Vagina (tissue), 2 donors: ENCODE results near the gene SCAMP3. TPM values are rescaled to one million over a fixed set of nuclear protein-coding genes. Genes with fewer than 3 reads are reported as not detected.
"Not testable (repeated sequence)": the region's sequence is repeated elsewhere in the genome, so short reads cannot be mapped to it uniquely, and the experiment has no call there.

Experiments used
- DNase-seq, 2 donors: peaks; one replicate each; pipeline ENCODE4 v3.0.0-alpha.2; 2017; ENCODE audit errors: extremely low spot score in 2 of 2
- H3K27ac ChIP-seq: fragments of 200-600 bp; sonication (generic); one replicate; pipeline ENCODE4 v1.5.1; 2019
- H3K27me3 ChIP-seq: fragments of 200-600 bp; sonication (generic); one replicate; pipeline ENCODE4 v1.5.1; 2019
- H3K36me3 ChIP-seq, 2 donors: fragments of 200-600 bp; sonication (generic); one replicate each; pipeline ENCODE4 v1.5.1; 2017 to 2019
- H3K4me1 ChIP-seq: fragments of 200-600 bp; sonication (generic); one replicate; pipeline ENCODE4 v1.5.1; 2019
- H3K4me3 ChIP-seq, 2 donors: fragments of 200-600 bp; sonication (generic); 1 replicate in 1 of 2; 2 replicates in 1 of 2; pipeline ENCODE4 v1.5.1; 2016 to 2019
- H3K9me3 ChIP-seq: fragments of 200-600 bp; sonication (generic); one replicate; pipeline ENCODE4 v1.5.1; 2019
- CTCF ChIP-seq, 3 experiments: fragments of 450-650 bp in 2 of 3; fragments of 200-600 bp in 1 of 3; sonication (generic) in 1 of 3; IDR thresholded peaks; one replicate each; pipeline ENCODE4 v1.5.1; 2017 to 2019; ENCODE audit warnings: antibody characterized with exemption in 3 of 3, mild to moderate bottlenecking in 2 of 3, moderate library complexity in 2 of 3
- POLR2A ChIP-seq, 2 donors: fragments of 450-650 bp; IDR thresholded peaks; one replicate each; pipeline ENCODE4 v1.6.1; 2017; ENCODE audit warnings: antibody characterized with exemption in 2 of 2, mild to moderate bottlenecking in 2 of 2, moderate library complexity in 2 of 2
- POLR2AphosphoS5 ChIP-seq, 2 donors: sonication (generic); formaldehyde crosslinking; IDR thresholded peaks; one replicate each; pipeline ENCODE4 v1.9.0; 2017; ENCODE audit warnings: antibody characterized with exemption in 2 of 2, mild to moderate bottlenecking in 2 of 2, low read depth in 1 of 2; ENCODE audit not compliant: insufficient read depth in 1 of 2
- intact Hi-C: fragments of 100-400 bp; cut with DNase I; formaldehyde crosslinking; loops from one replicate; pipeline ENCODE4 v1.15.1; 2023
- total RNA-seq: library from RNA; depleted of rRNA; stranded (reverse); fragments of >200 nt; gene quantifications from one replicate; pipeline ENCODE4 v1.2.3, GENCODE V29; 2016

Gene SCAMP3
- total RNA-seq, 1 donor from 2014 or later: 44.7 TPM

DNA sequence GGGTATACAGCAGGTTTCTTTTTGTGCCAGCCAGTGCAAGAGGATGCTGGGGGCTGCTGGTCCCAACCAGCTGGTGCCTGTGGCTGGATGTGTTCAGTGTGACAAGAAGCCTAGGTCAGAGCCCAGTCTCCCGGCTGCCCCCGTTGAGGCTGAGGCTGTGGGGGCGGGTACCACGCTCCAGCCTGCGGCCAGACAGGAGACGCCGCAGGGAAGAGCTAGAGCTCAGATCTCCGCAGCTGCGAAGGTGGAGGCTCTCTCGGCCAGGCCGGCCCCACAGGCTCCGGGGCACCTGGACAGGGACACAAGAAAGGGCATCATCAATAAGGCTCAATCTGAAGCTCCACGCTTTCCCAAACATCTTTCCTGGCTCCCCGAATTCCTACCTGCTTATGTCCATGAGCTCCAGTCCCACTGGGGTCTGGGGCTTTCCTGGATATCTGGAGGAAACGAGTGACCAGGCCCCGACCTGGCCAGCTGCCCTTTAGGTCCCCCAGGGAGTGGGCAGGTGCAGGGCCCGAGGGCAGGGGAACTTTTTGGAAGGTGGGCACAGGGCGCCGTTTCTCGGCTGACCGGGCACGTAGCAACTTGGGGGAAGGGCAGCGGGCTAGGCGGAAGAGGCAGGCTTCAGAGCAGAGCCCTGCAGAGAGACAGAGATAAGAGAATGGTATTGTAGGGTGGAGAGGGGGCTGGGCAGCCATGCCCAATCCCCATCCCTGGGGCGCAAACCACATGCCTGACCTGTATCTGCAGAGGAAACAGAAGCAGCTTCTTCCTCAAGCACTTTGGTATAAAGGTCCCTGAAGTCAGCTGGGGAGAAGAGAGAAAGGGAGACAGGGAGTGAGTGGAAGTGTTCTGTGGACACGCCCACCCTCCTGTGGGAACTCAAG is 14.2 kb downstream of the SCAMP3 start:
- Histone ChIP-seq H3K36me3 (peaks cover 0 to 9% of the 10 kb centered on the region in 2 donors), H3K4me3 (no peak overlapping the region), H3K27me3 (no peaks in the 10 kb centered on the region), H3K27ac (no peak overlapping the region), H3K4me1 (peaks cover 23% of the 10 kb centered on the region), H3K9me3 (no peaks in the 10 kb centered on the region)
- no peak for DNase-seq
- intact Hi-C loops: no loop called here
- TF ChIP-seq POLR2AphosphoS5 (IDR thresholded peaks at IDR 0.05; ENCODE audit: insufficient read depth in 1 of 2, low read depth in 1 of 2) (no peak), POLR2A (IDR thresholded peaks at IDR 0.05) (no peak), CTCF (IDR thresholded peaks at IDR 0.05) (no peak)

- H3K36me3 ChIP-seq, H3K27ac ChIP-seq, H3K4me3 ChIP-seq, intact Hi-C loops, H3K27me3 ChIP-seq, H3K9me3 ChIP-seq, DNase-seq: not testable (repeated sequence)
- H3K4me1 ChIP-seq: peaks cover 30% of the 10 kb centered on the region
Measured at GRCh38 chr1:155246796-155247195, 15.4 kb downstream of the SCAMP3 start.

GRCh38 chr1:155245163-155245524 is 17.0 kb downstream of the SCAMP3 start:
- TF ChIP-seq CTCF (IDR thresholded peaks at IDR 0.05): no peak
- no peak for TF ChIP-seq POLR2A (IDR thresholded peaks at IDR 0.05)
- no peak for TF ChIP-seq POLR2AphosphoS5 (IDR thresholded peaks at IDR 0.05; ENCODE audit: insufficient read depth in 1 of 2, low read depth in 1 of 2)
- no peaks in the 10 kb centered on the region for H3K27me3 ChIP-seq
- no peaks in the 10 kb centered on the region for H3K9me3 ChIP-seq
- peak overlapping the region; percentile 55 to 60 for H3K4me3 ChIP-seq
- H3K4me1 ChIP-seq: peaks cover 37% of the 10 kb centered on the region
- peaks cover 0 to 9% of the 10 kb centered on the region in 2 donors for H3K36me3 ChIP-seq
- peak overlapping the region; percentile 88 for H3K27ac ChIP-seq
- DNase-seq: no peak
- intact Hi-C loops: no loop called here

DNA sequence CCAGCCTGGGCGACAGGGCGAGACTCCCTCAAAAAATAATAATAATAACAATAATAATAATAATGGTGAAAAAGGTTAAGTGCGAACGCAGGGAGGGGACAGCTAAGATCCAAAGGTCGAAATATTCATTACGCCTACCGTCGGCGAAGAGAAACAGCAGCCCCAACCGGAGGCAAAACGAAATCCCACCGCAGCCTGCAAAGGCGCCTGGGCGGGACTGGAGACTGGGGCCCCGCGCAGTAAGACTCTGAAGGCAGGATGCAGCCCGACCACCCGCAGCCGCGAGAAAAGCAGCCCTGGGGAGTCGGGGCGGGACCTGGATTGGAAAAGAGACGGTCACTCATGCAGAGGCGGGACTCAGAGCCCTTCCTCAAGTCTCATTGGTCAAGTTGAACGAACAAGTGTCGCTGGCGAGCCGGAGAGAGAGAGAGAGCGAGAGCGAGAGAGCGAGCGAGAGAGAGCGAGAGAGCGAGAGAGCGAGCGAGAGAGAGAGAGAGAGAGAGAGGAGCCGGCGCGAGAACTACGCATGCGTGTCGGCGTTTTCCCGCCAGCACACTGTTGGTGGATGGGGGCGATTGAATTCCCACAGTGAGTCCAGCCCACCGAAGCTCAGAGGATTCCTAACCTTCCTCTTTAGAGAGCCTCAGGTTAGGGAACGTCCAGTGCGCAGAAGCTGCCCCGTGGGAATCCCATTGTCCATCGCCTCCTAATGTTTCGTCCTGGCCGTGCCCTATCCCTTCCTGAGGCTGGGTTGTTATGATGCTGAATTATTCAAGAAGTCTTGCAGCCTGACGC is 17.6 kb downstream of the SCAMP3 start:
- Histone ChIP-seq H3K27me3 (no peaks in the 10 kb centered on the region), H3K27ac (peak overlapping the region; percentile 88), H3K4me3 (peak overlapping the region; percentile 55 to 60), H3K4me1 (peaks cover 38% of the 10 kb centered on the region), H3K36me3 (peaks cover 0 to 11% of the 10 kb centered on the region in 2 donors), H3K9me3 (no peaks in the 10 kb centered on the region)
- TF ChIP-seq POLR2AphosphoS5 (IDR thresholded peaks at IDR 0.05; ENCODE audit: insufficient read depth in 1 of 2, low read depth in 1 of 2): peak; percentile 96
- TF ChIP-seq POLR2A (IDR thresholded peaks at IDR 0.05): peak; percentile 11 to 73
- TF ChIP-seq CTCF (IDR thresholded peaks at IDR 0.05): peak in 2 of 3 experiments; percentile 58 to 100
- DNase-seq: peak in 1 of 2 donors; percentile 99
- intact Hi-C loops: loop anchor here (5.0 kb wide), 1 partner anchor 37 kb away; the partner anchor contains the start of genes MTX1 and THBS3

- H3K9me3 ChIP-seq: no peaks in the 10 kb centered on the region
- peak overlapping the region in 1 of 2 donors; percentile 60 for H3K4me3 ChIP-seq
- intact Hi-C loops: loop anchor here (5.0 kb wide), 1 partner anchor 36 kb away; the partner anchor contains the start of genes MTX1 and THBS3
- no peak for DNase-seq
- H3K36me3 ChIP-seq: peaks cover 0 to 17% of the 10 kb centered on the region in 2 donors
- H3K27me3 ChIP-seq: no peaks in the 10 kb centered on the region
- peaks cover 38% of the 10 kb centered on the region for H3K4me1 ChIP-seq
- H3K27ac ChIP-seq: peak overlapping the region; percentile 88
- no peak for TF ChIP-seq POLR2A (IDR thresholded peaks at IDR 0.05)
- no peak for TF ChIP-seq CTCF (IDR thresholded peaks at IDR 0.05)
- no peak for TF ChIP-seq POLR2AphosphoS5 (IDR thresholded peaks at IDR 0.05; ENCODE audit: insufficient read depth in 1 of 2, low read depth in 1 of 2)
Measured at GRCh38 chr1:155242805-155243358, 19.3 kb downstream of the SCAMP3 start.
